RWPE1 (cell line): Measurements from ENCODE around the gene MED8.

Source experiments
- CTCF ChIA-PET: fragments of 350-600 bp; sonication (Branson Sonifier 250); formaldehyde crosslinking; extraction: SDS; loops from one replicate; lab custom pipeline; 2021; lab: Yijun Ruan, JAX
- POLR2A ChIA-PET: fragments of 400-600 bp; formaldehyde crosslinking; extraction: SDS; loops from one replicate; lab custom pipeline; 2020; ENCODE audit warnings: antibody characterized with exemption; ENCODE audit not compliant: low non-redundant PET; lab: Yijun Ruan, JAX
- DNase-seq: peaks from one replicate; pipeline ENCODE4 v3.0.0; 2012; ENCODE audit warnings: low spot score
- H3K27ac ChIP-seq: fragments of 450-650 bp; 2 replicates; pipeline ENCODE4 v1.5.1; 2017
- TF ChIP-seq, protein P1 (sequence below): fragments of 450-650 bp; conservative IDR thresholded peaks from 2 replicates; pipeline ENCODE4 v1.5.1; 2017; ENCODE audit warnings: low read depth, mild to moderate bottlenecking

The MED8 gene

GRCh38 chr1:43337588-43337987 is 52.0 kb downstream of the MED8 start, which contains the start of gene MPL:
TSS of gene MPL (plus strand) at chr1:43337818. CDS start at chr1:43337849, 31 bp downstream.
- POLR2A ChIA-PET, result no interaction called here
- no peak for DNase-seq
- no peak within 1 kb of the TSS for H3K27ac ChIP-seq
- CTCF ChIA-PET, result no interaction called here
- TF ChIP-seq, protein P1, sequence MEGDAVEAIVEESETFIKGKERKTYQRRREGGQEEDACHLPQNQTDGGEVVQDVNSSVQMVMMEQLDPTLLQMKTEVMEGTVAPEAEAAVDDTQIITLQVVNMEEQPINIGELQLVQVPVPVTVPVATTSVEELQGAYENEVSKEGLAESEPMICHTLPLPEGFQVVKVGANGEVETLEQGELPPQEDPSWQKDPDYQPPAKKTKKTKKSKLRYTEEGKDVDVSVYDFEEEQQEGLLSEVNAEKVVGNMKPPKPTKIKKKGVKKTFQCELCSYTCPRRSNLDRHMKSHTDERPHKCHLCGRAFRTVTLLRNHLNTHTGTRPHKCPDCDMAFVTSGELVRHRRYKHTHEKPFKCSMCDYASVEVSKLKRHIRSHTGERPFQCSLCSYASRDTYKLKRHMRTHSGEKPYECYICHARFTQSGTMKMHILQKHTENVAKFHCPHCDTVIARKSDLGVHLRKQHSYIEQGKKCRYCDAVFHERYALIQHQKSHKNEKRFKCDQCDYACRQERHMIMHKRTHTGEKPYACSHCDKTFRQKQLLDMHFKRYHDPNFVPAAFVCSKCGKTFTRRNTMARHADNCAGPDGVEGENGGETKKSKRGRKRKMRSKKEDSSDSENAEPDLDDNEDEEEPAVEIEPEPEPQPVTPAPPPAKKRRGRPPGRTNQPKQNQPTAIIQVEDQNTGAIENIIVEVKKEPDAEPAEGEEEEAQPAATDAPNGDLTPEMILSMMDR, result no peak

DNA sequence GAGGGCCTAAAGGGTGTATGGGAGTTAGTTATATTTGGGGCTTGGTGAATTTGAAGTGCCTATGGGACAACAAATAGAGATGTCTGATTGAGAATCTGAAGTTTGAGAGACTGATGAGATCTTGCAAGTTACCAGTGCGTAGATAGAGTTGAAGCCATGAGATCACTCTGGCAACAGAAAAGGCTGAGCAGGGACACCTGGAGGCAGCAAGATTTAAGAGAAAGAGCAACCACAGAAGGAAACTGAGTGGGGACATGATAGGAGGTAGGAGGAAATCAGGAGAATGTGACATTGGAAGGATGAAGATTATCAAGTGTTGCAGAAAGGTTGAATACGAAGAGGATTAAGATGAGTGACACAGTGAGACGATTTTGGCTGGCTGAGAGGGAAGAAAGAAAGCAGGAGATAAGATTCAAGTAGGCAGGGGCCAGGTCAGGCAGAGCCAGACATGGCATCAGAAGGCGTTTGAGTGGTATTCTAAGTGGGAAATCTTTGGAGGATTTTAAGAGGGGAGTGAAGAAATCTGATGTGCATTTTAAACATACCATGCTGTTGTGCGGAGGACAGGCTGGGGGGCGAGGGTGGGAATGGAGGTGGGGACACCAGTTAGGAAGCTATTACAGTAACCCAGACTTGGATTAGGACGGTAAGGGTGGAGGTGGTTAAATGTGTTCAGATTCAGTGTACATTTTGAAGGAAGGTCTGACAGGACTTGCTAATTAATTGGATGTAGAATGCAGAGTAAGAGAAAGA is 55.0 kb downstream of the MED8 start:
- no peak overlapping the region for H3K27ac ChIP-seq
- no peak for DNase-seq
- TF ChIP-seq, protein P1, result no peak
- ChIA-PET POLR2A (no interaction called here), CTCF (interaction anchor here (0.6 to 0.7 kb wide), 2 partner anchors 35 to 1561 kb away, joined by 3 to 5 read pairs; no protein-coding TSS in a partner anchor)
